ENCODE measurements around the gene RBM43.
"Not testable (repeated sequence)": the region's sequence is repeated elsewhere in the genome, so short reads cannot be mapped to it uniquely, and the experiment has no call there.

Gene RBM43

GRCh38 chr2:151267537-151267936, 5.9 kb upstream of the RBM43 start:
- no peak for DNase-seq

GRCh38 chr2:151265991-151266390, 4.3 kb upstream of the RBM43 start:
- no peak for DNase-seq

GRCh38 chr2:151264157-151264825, 2.6 kb upstream of the RBM43 start:
- DNase-seq: no peak

DNA sequence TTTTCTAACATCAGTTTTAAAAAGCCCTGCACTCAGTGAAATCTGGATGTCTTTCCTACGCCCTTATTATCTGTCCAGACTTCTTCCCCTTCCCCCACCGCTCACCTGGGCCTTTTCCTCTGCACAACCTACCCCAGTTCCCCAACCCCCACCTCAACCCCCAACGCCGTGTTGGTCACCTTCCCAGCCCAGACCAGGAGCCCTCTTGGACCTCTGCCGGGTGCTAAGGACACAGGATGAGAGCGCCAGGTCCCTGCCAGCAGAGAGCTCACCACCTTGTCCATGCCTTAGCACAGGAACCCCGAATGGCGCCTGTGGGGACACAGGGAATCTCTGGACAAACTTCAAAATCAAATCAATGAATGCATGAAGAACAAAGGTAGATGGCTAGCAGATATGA, 966 bp upstream of the RBM43 start:
- DNase-seq: no peak

DNA sequence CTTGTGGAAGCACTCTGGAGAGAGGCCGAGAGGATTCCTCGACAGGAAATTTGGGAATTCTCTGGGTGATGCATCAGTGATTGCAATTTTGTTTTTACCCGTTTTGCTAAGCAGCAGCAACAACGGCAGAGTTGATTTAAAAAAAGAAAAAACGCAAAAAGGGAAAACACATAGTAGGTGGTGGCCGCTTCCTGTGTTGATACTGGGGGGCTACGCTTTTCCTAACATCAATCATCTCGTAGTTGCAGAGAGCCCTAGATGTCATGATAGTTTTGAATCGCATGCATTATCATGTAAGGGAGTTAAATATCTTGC, 271 bp upstream of the RBM43 start:
- DNase-seq: no peak

DNA sequence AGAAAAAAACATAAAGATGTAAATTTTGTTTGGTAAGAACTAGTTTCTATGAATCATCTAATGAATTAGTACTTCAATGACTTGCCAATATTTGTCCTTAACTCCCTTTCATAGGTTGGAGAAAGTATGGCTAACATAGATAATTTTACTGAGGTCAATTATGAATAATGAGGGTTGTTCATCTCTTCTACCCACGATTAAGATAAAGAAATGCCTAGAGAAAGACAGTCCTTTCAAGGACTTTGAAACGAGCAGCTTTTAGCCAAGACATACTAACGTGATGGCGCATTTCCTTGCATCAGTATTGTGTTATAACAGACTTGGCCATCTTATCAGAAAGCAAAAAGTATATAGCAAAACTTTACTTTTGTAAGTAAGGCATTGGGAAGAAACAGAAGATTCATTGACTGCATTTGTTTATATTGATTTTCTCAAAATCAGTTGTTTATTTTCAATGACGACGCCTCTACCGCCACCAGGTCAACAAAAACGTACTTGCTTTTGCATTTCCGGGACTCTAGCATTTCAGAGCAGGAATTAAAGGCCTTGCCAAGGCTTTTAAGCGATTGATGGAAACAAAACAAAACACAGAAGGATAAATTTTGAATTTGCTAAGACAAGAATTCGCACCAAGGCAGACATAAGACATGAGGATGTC, 961 bp downstream of the RBM43 start:
- DNase-seq: no peak

DNA sequence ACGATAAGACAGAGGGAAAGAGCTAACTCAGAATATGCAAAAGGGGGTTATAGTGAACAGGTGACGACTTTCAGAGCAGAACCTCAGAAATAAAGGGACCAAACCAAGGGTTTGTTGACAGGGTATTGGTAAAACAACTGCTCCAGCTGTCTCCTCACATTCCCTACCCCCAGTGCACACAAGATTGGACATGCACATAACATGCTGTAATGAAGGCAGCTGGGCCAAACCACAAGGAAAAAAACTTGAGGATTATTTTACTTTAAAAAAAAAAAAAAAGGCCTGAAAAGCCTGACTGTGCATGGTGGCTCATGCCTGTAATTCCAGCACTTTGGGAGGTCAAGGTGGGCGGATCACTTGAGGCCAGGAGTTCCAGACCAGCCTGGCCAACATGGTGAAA, 3.5 kb downstream of the RBM43 start:
- DNase-seq: no peak

GRCh38 chr2:151252646-151253045, 9.0 kb downstream of the RBM43 start:
- no peak for DNase-seq

DNA sequence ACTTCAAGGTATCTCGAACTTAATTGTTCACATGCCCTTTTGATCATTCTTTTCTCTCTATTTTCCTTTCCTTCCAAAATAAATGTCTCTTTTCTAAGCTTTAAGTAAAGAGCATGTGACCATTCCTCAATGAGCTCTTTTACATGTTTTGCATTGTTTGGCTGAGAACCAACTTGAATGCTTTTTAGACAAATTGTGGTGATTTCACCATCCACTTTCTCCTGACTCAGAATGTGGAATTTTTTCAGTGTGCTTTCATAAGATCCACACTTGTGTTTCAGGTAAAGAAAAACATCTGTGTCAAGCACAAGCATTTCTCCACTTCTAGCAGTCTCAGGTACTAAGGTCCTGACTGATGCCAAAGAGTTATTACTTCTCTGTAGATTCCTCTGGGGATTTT, 10.7 kb downstream of the RBM43 start:
- DNase-seq: no peak

DNA sequence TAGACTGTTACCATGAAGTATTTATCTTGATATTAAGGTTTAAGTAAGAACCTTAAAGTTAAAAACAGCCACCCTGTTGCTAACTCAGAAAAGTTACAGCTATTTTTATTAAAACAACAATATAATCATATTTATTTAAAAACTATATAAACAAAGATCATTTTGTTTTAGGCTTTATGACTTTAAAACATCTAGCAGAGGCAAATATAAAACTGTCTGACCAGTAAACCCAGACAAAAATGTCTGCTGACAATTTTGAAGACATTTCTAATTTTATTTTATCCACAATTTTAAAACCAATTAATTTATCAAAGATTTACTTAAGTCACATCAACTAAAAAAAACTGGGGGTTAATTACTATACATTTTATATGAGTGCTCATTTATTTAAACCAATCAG, 14.2 kb downstream of the RBM43 start:
- no peak for DNase-seq

- no peak for DNase-seq
Measured at GRCh38 chr2:151246152-151246551, 15.5 kb downstream of the RBM43 start.

GRCh38 chr2:151243468-151243867, 18.2 kb downstream of the RBM43 start:
- DNase-seq: no peak

GRCh38 chr2:151241224-151241623, 20.4 kb downstream of the RBM43 start:
- no peak for DNase-seq

DNA sequence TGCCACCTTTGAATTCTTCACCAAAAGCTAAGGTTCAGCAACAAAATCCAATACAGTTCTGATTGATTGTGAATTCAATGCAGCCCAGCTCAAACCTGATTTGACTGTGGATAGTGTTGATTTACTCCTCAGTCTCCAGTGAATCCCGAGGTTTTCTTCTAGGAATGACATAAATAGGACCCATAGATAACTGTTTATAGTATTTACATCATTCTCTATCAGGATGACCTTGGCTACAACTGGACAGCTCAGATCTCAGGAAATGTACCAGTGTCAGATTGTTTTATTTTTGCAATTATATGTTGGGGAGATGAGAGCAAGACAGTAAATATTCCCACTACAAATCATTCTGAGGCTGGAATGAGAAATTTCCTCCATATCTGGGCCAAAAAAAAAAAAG, 21.2 kb downstream of the RBM43 start:
- DNase-seq: no peak

DNA sequence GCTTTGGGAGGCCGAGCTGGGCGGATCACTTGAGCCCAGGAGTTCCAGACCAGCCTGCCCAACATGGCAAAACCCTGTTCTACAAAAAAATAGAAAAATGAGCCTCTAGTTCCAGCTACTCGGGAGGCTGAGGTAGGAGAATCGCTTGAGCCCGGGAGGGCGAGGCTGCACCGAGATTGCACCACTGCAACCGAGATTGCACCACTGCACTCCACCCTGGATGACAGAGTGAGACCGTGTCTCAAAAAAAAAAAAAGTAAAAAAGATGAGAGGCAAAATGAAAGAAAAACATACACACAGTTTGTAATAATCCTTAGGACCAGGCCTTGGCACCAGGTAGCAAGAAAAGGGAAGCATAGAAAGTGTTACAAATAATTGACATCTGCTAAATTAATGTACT, 22.0 kb downstream of the RBM43 start:
- DNase-seq: no peak

GRCh38 chr2:151238527-151239487, 22.9 kb downstream of the RBM43 start:
- no peak for DNase-seq

- no peak for DNase-seq
Measured at GRCh38 chr2:151237422-151238025, 24.1 kb downstream of the RBM43 start.

- not testable (repeated sequence) for DNase-seq
Measured at GRCh38 chr2:151233760-151234159, 27.9 kb downstream of the RBM43 start.

DNA sequence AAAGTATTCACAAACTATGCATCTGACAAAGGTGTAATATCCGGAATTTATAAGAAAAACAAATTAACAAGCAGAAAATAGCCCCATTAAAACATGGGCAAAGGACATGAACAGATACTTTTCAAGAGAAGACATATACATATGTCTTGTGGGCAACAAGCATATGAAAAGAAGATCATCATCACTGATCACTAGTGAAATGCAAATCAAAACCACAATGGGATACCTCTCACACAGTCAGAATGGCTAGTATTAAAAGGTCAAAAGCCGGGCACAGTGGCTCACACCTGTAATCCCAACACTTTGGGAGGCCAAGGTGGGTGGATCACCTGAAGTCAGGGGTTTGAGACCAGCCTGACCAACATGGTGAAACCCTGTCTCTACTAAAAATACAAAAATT, 28.4 kb downstream of the RBM43 start:
- DNase-seq: not testable (repeated sequence)

GRCh38 chr2:151230627-151231140, 31.0 kb downstream of the RBM43 start:
- DNase-seq: no peak

- DNase-seq: no peak
Measured at GRCh38 chr2:151228847-151229512, 32.7 kb downstream of the RBM43 start.

DNA sequence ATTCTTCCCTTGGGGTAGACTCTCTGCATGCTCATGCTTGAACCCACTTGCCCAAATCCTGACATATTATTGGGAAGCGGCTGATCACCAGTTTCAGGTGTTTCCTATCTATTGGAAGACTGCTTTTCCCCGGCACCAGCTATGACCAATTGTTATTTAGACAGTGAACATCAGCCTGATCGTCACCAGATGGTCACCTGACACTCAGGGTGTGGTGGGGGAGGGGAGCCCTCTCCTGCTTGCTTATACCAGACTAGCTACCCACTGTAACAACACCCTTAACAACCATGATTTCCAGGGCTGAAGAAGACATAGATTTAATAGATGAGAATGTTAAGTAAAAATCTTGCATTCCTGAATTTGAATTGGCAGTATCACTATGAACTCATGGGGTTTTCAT, 44.3 kb downstream of the RBM43 start:
- DNase-seq: no peak

- no peak for DNase-seq
Measured at GRCh38 chr2:151207100-151207499, 54.6 kb downstream of the RBM43 start.
